ENCODE results near the gene FGD5.

FGD5 gene

GRCh38 chr3:14845826-14846225 lies 27.1 kb downstream of the FGD5 start:
- TF ChIP-seq, protein P1, sequence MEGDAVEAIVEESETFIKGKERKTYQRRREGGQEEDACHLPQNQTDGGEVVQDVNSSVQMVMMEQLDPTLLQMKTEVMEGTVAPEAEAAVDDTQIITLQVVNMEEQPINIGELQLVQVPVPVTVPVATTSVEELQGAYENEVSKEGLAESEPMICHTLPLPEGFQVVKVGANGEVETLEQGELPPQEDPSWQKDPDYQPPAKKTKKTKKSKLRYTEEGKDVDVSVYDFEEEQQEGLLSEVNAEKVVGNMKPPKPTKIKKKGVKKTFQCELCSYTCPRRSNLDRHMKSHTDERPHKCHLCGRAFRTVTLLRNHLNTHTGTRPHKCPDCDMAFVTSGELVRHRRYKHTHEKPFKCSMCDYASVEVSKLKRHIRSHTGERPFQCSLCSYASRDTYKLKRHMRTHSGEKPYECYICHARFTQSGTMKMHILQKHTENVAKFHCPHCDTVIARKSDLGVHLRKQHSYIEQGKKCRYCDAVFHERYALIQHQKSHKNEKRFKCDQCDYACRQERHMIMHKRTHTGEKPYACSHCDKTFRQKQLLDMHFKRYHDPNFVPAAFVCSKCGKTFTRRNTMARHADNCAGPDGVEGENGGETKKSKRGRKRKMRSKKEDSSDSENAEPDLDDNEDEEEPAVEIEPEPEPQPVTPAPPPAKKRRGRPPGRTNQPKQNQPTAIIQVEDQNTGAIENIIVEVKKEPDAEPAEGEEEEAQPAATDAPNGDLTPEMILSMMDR (IDR thresholded peaks at IDR 0.05; ENCODE audit: borderline replicate concordance, control extremely low read depth, extremely low read depth, insufficient read depth, missing control alignments): no peak
- no peak for DNase-seq (ENCODE audit: low spot score)
- in situ Hi-C loops (cut with MboI; ENCODE audit: low sequenced_read_pairs, unreplicated experiment): no loop called here

- DNase-seq (ENCODE audit: low spot score): no peak
- in situ Hi-C loops (cut with MboI; ENCODE audit: low sequenced_read_pairs, unreplicated experiment): no loop called here
- TF ChIP-seq, protein P1 (IDR thresholded peaks at IDR 0.05; ENCODE audit: borderline replicate concordance, control extremely low read depth, extremely low read depth, insufficient read depth, missing control alignments): no peak
These were observed 27.6 kb downstream of the FGD5 start for GRCh38 chr3:14846226-14846880.

DNA sequence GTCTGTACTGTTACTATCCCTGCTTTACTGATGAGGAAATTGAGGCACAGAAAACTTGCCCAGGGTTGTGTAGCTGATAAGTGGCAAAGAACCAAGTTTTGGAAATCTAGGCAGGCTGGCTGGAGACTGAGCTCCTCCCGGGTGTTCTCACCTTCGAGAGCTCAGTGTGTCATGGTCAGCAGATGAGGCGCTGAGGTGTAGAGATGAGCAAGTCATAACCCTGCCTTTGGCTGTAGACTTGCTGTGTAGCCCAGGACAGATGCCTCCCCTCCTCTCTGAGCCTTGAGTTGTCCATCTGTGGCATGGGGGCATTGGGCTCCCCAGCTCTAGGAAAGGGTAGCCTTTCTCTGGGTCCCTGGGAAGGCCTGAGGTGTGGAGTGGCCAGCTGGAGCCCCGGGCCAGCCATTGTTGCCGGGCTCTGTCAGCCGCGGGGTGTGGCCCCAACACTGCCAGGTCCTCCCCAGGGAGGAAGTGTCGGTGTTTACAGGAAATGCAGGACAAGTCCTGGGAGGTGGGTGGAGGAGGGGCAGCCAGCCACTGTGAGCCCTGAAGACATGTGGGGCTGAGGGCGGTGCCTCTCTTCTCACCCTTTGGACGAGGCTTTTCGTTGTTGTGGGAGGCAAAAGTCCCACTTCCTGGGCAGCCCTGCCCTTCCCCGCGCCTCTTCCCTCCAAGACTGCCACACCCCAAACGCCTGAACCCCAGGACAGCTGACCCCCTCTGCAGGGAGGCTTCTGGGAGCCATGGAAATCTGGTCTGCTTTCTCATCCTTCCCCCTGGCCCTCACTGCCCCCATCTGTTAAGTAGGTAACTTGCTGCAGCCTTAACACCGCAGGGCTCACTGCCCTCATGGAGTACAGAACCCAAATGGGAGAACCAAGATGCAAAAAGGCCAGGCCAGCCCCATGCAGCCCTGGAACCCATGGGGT lies 29.1 kb downstream of the FGD5 start:
- TF ChIP-seq, protein P1 (IDR thresholded peaks at IDR 0.05; ENCODE audit: borderline replicate concordance, control extremely low read depth, extremely low read depth, insufficient read depth, missing control alignments): no peak
- in situ Hi-C loops (cut with MboI; ENCODE audit: low sequenced_read_pairs, unreplicated experiment): no loop called here
- DNase-seq (ENCODE audit: low spot score): peak; percentile 52

DNA sequence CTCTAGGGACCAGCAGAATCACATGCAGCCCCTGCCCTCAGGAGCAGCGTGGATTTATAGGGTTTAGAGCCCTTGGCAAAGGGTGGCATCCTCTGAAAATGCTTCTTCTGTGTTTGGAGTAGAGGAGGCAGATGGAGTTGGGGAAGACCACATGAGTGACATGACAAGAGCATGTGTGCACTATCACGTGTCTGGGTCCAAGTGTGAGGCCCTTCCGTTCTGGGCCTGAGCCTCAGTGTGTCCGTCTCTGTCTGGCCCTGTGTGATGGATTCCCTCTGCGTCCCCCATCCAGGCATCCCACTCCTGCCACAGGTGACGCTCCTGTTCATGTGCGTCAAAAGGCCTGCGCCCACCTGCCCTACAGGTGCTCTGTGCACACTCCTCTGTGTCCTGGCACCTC lies 30.1 kb downstream of the FGD5 start:
- in situ Hi-C loops (cut with MboI; ENCODE audit: low sequenced_read_pairs, unreplicated experiment): no loop called here
- TF ChIP-seq, protein P1 (IDR thresholded peaks at IDR 0.05; ENCODE audit: borderline replicate concordance, control extremely low read depth, extremely low read depth, insufficient read depth, missing control alignments): no peak
- DNase-seq (ENCODE audit: low spot score): no peak

DNA sequence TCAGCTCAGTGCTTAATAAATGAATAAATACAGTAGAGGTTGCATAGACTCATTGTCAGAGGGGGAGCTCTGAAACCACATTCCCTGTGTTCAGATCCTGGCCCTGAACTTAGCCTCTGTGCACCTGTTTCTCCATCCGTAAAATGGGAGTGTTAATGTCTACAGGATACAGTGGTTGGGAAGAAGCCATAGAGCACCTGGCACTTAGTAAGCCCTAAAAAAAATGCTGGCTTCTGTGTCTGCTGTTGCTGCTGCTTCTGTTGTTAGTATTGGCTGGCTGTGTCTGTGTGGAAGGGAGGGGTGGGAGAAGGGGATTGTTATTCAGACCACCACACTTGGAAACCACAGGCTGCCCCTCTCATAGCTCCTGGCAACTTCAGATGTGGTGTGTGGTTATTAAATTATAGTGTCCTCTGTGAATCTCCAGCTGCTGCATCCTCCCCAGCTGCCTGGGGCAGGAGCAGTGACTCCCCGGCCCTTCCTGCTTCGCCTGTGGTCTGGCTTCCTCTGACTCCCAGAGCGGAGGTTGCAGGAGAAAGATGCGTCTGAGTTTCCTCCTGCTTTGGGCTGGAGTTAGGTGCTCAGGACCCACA lies 31.0 kb downstream of the FGD5 start:
- DNase-seq (ENCODE audit: low spot score): no peak
- in situ Hi-C loops (cut with MboI; ENCODE audit: low sequenced_read_pairs, unreplicated experiment): no loop called here
- TF ChIP-seq, protein P1 (IDR thresholded peaks at IDR 0.05; ENCODE audit: borderline replicate concordance, control extremely low read depth, extremely low read depth, insufficient read depth, missing control alignments): no peak

DNA sequence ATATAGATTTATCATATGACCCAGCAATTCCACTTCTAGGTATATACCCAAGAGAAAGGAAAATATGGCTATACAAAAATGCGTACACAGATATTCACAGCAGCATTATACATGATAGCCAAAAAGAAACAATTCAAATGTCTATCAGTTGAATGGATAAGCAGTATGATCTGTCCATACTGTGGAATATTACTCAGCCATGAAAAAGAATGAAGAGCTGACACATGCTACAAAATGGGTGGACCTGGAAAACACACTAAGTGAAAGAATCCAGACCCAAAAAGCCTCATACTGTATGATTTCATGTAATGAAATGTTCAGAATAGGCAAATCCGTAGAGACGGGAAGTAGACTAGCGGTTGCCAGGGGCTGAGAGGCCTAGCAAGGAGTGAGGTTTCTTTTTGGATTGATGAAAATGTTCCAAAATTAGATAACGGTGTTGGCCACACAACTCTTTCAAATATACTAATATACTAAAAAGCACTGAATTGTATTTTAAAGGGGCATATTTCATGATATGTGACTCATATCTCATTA lies 33.4 kb downstream of the FGD5 start:
- in situ Hi-C loops (cut with MboI; ENCODE audit: low sequenced_read_pairs, unreplicated experiment): no loop called here
- DNase-seq (ENCODE audit: low spot score): no peak

More for the DNA sequence above, 33.4 kb downstream of the FGD5 start:
- TF ChIP-seq, protein P1 (IDR thresholded peaks at IDR 0.05; ENCODE audit: borderline replicate concordance, control extremely low read depth, extremely low read depth, insufficient read depth, missing control alignments): no peak
